IPS-NIHi7 (cell line): Measurements from ENCODE around the gene FGF3.

Experiments used
- DNase-seq: peaks from one replicate; pipeline ENCODE4 v3.0.0; 2012; ENCODE audit warnings: mixed read lengths; ENCODE audit errors: extremely low spot score

Gene FGF3

DNA sequence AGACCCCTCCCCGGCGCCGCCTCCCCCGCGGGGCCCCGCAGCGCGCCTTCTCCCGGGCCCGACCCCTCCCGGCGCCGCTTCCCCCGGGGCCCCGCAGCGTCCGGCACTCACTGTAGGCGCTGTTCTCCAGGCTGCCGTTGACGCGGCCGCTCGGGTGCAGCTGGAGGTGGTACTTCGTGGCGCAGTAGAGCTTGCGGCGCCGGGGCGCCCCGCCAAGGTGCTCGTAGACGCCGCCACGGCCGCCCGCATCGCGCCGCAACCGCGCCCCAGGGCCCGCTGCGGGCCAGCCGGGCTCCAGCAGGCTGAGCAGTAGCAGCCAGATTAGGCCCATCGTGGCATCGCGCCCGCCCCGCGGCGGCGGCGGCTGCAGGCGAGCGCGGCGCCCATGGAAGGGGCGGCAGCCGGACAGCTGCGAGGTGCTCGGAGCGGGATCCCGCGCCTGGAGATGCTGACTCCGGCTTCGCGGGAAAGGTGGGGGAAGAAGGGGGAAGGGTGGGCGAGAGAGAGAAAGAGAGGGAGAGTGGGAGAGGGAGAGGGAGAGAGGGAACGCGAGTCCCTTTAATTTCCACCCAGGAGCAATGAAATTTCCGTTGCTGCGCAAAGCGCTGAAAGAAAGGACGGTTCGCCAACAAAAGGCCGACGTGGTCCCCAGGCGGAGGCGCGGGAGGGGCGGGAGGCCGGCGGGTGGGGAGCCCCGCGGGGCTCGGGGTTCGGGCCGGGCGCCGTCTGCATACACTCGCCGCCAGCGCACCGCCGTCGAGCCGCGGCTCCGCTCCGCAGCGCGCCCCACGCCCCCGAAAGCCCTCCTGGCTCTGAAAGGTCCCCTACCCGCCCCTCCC, at the start of gene FGF3:
TSS of gene FGF3 (minus strand) at position 814 of the 839 bp plus-strand sequence. CDS start at position 331, 483 bp downstream.
- no peak for DNase-seq

DNA sequence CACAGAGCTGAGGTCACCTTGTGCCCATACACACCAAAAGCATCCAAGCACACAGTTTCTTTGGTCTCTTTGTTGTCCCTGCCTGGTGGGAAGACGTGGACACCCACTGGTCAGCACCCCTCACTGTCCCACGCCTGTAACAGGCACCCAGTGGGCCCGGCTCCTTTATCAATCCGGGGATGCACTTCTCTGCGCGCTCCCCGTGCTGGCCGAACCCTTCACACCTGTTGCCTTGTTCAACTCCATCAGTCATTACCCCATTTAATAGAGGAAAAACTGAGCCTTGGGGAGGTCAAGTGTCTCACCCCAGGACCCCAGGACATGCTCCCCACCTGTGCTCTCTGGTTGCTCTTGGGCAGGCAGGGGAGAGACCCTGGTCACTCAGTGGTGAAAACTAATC, 49.7 kb upstream of the FGF3 start:
- no peak for DNase-seq

DNA sequence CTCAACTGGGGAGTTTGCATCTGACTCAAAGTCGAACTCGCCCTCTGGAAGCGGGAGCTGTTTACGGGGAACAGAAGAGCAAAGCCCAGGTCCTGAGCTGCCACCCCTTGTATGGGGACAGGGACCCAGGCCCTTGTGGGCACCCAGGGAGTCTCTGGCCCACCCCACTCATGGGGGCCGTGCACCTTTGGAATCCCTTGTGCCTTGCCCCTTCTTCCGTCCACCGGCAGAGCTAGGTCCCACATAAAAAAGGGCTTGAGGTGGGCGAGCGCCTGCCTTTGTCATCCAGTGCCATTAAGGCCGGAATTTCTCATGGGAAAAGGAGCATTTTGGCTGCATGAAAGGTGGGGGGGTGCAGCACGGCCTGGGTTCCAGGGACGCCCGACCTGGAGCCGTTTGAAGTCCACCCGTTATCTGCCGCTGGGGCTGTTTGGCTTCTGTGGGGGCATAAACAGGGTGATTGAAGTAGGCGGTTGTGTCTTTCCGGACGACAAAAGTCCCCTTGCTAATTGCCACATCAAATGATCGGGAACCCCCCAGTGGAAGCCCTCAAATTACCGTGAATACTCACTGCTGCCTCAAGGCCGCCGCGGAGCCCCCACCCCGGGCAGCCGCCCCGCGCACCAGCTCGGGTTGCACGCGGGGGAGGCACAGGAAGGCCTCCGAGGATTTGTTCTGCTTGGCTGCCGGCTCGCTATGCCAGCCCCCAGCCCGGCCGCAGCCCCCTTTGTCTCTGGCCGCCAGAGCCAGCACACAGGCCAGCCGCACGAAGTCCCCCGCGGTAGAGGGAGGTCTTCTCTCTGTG, 49.0 kb upstream of the FGF3 start:
- no peak for DNase-seq

DNA sequence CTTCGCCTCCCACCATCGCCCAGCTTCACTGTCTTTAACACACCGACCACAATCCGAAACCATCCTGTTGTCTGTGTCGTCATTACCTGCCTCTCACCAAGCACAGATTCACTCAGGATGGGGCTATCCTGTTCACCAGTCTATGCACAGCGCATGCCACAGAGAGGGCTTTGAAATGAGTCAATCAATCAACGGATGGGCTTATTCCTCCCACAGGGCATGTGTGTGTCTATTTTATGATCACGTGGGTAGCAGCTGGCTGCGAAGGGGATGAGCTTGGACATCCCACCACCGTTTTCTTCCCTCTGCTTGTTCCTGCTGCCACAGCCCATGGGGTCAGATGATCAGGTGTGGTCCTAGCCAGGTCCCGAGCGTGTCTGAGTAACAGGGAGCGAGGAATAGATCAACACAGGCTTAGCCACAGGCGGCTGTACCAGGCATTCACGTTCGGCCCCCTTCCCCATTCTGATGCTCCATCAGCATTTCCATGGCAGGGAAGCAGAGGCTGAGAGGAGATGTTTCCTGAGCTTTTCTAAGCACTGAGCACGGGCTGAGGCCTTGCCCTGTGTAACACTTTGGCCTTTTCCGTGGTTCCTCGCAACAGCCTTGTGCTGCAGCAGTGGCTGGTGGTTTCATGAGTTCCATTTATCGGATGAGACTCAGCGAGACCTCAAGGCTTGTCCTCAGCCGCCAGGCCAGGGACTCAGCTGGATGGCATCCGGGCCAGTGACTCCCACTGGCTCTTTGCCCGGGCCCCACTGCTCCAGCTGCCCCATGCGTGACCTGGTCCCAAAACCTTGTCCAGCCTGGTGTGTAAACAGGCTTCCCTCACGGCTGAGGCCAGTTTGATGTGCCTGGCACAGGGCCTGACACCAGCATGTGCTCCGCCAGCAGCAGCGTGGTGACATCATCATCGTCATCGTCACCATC, 48.1 kb upstream of the FGF3 start:
- DNase-seq, result no peak

DNA sequence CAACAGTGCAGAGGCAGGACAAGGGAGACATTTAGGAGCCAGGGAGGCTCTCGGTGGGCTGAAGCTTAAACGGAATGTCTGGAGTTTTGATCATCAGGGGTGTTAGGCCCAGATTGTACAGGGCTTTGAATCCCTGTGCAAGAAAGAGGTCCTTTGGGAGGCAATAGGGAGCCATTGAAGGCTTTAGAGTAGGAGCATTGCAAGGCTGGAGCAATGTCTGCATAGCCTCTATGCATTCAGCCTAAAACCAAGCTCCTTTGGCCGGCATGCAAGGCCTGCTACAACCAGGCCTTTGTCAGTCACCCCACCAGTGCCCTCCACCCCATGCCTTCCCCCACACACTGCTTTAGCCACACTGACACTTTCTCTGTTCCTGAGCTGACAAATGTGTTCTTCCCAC, 47.4 kb upstream of the FGF3 start:
- no peak for DNase-seq

DNA sequence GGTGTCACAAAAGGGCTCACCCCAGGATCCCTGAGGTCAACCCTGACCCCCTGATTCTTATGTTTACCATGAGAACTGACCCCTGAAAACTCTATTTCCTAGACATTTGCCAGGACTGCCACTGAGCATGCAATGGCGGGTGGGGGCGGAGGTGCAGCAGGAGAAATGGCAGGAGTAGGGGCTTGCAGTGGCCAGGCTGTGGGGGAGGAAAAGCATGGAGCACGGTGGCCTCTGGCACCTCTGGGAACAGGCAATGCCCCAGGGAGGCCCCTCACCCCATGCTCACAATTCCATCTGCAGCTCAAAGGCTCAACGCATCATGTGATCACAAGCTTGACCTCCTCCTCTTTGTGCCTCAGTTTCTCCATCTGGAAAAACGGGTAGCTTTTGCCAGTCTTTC, 46.5 kb upstream of the FGF3 start:
- DNase-seq, result no peak

DNA sequence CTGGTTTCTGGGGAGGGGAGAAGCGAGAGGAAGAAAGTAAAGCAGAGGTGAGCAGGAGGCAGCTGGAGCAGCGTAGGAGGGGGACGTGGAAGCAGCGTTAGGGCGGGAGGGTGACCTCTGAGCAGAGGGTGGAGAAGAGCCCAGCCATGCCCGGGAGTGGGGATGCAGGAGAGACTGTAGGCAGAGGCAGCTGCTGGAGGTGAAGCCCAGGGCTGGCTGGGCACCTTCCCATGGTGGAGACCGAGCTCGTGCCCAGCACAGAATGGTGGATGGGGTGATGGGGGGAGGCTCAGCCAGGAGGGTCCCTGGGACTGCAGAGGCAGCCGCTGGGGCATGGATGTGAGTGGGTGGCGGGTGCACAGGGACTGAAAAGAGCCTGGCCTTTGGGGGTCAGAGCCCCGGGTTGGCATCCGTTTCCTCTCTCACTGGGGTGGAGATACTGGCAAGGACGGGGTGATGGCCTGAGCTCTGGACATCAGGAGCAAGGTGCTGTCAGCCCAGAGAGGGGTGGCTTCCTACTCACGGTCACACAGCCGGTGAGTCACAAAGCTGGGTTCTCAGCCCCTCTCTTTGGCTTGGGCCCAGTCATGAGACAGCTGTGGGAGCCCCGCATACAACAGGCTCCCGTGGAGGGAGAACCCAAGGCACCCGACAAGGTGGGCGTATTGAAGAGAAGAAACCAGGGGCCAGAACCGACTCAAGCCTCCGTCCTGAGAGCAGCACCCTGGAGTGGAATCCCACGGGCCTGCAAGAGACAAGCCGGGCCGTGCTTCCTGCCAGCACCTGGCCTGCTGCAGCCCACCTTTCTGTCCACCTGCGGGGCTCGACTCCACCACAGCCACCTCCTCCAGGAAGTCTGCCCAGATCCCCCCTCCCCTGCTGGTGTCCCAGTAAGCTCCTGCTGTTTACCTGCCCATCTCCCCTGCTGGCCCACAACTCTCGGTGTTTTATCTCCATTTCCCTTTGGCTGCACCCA, 45.8 kb upstream of the FGF3 start:
- no peak for DNase-seq

DNA sequence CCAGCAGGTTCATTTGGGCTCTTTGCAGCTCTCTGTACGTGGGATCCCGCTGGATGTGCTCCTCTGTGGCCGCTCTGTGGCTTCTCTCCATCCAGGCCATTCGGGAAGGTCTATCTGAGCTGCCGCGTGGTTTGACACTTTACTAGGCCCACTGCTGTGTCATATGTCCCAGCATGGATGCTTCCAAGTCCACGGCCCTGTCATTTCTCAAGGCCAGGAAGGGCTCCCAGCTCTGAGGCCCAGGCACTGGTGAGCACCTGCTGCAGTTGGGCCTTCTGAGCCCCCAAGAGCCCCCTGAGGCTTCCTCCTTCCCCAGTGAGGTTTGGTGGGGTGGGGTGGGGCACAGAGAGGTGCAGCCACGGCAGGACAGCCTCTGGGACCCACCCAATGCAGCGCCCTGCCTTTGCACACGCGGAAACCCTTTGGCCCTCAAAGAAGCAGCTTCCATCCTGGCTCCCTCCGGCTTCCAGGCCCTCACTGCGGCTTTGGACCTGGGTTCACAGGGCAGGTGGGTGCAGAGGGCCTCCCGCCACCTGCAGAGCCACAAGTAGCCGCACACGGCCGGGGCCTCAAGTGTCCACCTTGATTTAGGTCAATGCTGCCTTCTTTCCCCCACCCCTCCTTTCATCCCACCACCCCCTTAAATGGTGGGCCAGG, 44.5 kb upstream of the FGF3 start:
- no peak for DNase-seq

DNA sequence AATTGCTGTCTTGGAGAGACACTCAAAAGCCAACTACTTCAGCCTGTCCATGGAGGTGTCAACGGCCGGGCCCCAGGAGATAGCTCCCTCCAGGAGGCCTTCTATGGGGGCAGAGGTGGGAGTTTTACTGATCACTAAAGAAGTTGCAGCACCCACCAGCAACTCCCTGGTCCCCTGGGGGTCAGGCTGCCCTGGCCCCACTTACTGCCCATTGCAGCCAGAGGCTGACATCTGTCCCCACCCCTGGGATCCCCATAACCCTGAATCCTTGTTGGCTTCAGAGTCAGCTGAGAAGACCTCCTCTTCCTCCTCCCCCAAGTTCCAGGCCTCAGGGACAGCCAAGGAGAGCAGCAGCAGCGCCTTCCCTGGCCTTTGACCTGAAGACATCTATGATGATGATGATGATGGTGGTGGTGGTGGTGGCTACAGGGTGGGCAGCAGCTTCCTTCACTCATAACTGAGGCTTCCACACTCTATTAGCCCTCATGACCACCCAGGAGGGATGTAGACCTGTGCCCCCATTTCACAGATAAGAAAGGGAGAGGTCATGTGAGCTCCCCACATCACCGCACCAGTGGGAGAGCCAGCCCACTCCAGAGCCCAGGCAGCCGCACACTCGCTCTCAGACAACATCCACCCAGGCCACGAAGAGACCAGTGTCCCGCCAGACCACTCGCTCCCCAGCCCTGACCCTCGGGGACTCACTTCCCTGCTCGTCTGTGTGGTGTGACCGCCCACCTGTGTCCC, 43.8 kb upstream of the FGF3 start:
- DNase-seq, result no peak

DNA sequence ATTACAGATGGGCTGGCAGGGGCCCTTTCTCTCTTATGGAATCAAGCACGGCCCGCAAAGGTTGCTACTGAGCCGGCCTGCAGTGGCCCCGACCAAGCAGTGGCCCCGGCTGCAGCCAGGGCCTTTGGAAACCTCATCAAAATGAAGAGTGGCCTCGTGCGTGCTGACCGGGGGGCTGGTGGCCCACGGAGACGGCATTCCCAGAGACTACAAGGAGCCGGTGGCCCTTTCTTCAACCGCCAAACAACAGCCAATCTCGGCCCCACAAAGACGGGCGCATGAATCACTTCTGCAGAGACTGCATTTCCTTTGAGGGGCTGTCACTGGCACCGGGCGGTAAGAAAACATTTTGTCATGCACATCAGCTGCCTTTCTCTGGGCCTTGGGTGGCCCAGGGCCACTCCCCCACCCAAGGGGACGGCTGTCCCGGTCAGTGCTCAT, 43.1 kb upstream of the FGF3 start:
- no peak for DNase-seq

DNA sequence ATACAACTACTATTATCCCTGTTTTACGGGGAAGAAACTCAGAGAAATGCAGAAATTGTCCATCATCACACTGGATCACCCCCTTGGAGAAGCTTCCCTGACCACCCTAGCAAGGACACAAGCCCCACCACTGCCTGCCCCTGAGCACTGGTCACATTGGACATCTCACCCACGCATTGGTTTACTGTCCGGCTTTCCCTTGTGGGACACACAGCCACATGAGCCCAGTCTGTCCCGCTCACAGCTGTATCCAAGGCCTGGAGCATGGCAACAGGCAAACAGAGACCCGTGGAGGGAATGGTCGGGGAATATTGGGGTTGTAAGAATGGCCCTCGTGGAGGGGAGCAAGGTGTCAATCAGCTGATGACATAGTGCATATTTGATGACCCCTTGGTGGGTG, 42.7 kb upstream of the FGF3 start:
- no peak for DNase-seq

DNA sequence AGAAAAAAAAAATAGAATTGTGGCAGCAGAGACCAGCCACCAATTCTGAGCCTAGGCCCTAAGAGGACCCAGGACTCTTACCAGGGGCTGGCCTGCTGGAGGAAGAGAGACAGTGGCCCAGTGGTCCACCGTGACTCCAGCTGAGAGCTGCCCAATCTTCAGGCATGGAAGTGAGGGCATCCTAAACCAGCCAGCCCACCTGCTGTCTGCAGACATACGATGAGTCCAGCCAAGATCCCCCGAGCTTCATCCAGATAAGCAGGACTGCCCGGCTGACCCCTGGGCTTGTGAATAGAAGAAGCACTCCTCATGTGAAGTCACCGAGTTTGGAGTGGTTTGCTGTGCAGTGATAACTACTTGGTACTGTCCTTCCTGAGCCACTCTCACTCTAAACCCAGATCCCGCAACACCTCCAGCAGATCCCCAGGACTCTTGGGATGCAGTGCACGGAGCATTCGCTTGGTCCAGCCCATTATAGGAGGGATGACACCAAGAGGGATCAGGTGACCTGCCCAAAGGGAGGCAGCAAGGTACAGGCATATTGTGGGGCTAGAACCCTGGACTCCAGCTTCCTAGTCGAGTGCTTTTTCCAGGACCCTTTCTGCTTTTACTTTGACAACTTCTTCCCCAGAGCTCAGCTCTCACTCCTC, 41.7 kb upstream of the FGF3 start:
- DNase-seq, result no peak

DNA sequence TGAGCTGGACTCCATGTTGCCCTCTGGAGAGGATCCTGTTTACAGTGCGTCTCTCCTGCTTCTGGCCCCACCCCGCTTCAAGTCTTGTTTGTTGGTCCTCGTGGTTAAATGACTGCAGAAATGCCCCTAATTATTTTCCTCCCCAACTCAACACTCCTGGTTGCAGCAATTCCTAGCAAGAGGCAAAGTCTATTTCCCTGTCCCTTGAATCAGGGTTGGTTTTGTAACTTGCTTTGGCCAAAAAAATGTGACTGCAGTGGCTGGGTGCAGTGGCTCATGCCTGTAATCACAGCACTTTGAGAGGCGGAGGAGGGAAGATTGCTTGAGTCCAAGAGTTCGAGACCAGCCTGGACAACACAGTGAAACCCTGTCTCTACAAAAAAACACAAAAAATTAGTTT, 41.0 kb upstream of the FGF3 start:
- no peak for DNase-seq

DNA sequence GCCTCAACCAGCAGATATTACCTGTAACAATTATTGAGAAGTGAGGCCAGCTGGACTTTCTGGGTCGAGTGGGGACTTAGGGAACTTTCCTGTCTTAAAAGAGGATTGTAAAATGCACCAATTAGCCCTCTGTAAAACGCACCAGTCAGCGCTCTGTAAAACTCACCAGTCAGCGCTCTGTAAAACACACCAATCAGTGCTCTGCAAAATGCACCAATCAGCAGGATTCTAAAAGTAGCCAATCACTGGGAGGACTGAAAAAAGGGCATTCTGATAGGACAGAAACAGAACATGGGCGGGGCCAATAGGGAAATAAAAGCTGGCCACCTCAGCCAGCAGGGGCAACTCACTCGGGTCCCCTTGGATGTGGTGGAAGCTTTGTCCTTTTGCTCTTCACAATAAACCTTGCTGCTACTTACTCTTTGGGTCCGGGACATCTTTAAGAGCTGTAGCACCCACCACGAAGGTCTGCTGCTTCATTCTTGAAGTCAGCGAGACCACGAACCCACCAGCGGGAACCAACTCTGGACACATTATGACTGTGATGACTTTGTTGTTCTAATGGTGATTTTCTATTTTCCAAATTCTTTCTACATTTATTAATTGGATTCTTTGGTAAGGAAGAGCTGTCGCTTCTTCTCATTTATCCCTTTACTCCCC, 40.2 kb upstream of the FGF3 start:
- no peak for DNase-seq

DNA sequence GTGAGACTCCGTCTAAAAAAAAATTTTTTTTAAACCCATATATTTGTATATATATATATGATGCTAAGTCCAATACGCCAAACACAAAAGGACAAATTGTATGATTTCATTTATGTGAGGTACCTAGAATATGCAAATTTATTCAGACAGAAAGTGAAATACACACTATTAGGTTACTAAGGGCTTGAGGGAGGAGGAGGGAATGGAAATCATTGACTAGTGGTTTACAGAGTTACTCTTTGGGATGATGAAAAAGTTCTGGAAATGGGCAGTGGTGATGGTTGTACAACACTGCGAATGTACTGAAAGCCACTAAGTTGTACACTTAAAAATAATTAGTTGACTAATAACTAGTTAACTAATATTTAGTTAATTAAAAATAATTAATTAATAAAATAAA, 36.2 kb upstream of the FGF3 start:
- no peak for DNase-seq

DNA sequence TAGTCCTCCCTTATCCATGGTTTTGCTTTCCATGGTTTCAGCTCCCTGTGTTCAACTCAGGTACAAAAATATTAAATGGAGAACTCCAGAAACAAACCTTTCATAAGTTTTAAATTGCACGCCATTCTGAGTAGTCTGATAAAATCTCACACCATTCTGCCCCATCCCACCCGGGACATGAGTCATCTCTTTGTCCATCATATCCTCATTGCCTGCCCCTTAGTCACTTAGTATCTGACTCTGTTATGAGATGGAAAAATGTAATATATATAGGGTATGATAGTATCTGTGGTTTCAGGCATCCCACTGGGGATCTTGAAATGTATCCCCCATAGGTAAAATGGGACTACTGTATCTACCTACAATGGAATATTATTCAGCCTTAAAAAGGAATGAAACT, 35.5 kb upstream of the FGF3 start:
- no peak for DNase-seq

DNA sequence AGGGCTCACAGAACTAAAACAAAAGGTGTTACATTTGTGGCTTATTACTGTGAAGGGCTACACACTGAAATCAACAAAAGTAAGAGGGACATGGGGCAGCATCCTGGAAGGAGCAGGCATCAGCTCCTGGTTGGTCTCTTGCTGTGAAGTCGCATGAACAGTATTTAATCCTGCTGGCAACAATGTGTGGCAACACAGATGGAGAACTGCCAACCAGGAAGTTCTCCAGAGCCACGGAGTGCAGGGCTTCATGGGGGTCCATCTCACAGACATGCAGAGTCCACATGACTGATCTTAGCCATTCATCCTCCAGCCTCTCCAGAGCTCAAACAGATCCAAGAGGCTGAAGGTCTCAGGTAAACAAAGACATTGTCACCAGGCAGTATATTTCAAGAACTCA, 32.8 kb upstream of the FGF3 start:
- peak; percentile 9 for DNase-seq

DNA sequence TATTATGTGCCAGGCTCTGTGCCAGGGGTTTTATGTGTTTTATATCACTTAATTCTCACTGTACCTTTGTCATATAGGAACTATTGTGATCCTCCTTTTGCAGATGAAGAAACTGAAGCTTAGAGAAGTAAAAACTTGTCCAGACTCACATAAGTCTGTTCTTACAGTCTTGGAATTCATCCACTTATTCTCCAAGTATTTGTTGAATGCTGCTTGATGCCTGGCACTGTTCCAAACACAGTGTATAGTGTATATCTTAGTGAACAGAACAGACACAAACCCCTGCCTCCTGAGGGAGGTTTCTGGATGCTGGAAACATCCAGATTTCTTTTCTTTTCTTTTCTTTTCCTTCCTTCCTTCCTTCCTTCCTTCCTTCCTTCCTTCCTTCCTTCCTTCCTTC, 29.0 kb upstream of the FGF3 start:
- no peak for DNase-seq
